ENCODE data around the gene ADD3.
"Not testable (repeated sequence)": the region's sequence is repeated elsewhere in the genome, so short reads cannot be mapped to it uniquely, and the experiment has no call there.

The ADD3 gene

DNA sequence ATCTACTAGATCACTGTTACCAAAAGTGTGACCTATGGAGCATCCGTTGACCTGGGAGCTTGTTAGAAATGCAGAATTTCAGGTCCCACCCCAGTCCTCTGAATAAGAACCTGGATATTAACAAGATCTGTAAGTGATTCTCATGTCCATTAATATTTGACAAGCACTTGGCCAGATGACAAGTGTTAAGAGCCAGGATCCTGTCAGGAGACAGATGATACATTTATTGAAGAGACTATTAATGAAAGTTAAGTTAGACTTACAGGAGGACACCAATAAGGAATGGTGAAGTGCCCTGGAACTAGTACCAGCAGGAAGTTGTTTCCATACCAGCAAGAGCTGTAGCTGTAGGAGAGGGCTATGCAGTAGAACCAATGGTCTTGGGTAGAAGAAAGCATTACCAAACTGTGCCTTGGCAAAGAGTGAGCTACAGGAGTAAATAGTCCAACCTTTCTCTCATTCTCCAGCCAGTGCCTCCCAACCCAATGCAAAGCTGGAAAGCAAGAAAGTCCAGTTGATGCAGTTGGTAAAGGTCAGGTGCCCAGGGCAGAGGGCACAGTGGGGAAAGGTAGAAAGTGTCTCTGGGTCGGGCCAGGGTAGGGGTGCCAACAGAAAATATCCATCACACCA is 35.3 kb upstream of the ADD3 start:
- Mint-ChIP-seq H3K27me3 (no peaks in the 10 kb centered on the region), H3K36me3 (no peaks in the 10 kb centered on the region), H3K27ac (no peak overlapping the region), H3K4me1 (no peaks in the 10 kb centered on the region), H3K4me3 (no peak overlapping the region), H3K9me3 (no peaks in the 10 kb centered on the region)
- no peak for ATAC-seq

GRCh38 chr10:109973326-109973829 is 34.4 kb upstream of the ADD3 start:
- Mint-ChIP-seq H3K27ac (no peak overlapping the region), H3K4me3 (no peak overlapping the region), H3K27me3 (no peaks in the 10 kb centered on the region), H3K36me3 (no peaks in the 10 kb centered on the region), H3K9me3 (no peaks in the 10 kb centered on the region), H3K4me1 (no peaks in the 10 kb centered on the region)
- no peak for ATAC-seq

DNA sequence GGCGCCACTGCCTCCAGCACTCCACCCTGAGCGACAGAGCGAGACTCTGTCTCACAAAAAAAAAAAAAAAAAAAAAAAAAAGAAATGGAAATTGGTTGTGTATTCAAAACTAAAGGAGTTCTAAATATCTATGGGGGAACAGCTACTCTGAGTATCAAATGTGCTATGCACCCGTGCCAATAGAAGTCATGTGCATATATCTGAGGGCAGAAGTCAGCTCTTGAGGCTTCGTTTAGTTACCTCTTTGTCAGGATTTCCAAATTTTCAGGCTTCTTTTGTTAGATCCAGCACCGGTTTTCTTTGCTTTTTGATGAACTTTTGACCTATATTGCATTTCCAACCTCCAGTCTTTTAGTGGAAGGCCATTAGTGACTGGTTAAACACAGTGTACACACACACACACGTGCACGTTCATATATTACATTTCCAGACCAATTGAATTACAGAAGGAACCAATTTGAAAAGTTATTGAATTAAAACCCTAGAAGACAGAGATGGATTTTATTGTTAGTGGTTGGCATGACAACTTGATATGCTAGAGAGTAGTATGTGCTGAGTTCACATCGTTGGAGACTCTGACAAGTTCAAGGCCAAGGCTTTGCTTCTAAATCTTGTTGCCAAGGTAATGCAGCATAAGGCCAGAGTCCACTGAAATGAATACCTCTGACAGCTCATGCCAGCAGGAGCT is 33.1 kb upstream of the ADD3 start:
- no peak overlapping the region for H3K4me3 Mint-ChIP-seq
- H3K27me3 Mint-ChIP-seq: no peaks in the 10 kb centered on the region
- no peak overlapping the region for H3K27ac Mint-ChIP-seq
- no peaks in the 10 kb centered on the region for H3K9me3 Mint-ChIP-seq
- no peak for ATAC-seq
- H3K36me3 Mint-ChIP-seq: no peaks in the 10 kb centered on the region
- no peaks in the 10 kb centered on the region for H3K4me1 Mint-ChIP-seq

- no peaks in the 10 kb centered on the region for H3K4me1 Mint-ChIP-seq
- no peaks in the 10 kb centered on the region for H3K27me3 Mint-ChIP-seq
Observed at GRCh38 chr10:109975244-109976190, 32.3 kb upstream of the ADD3 start.

GRCh38 chr10:109976681-109977080 is 31.1 kb upstream of the ADD3 start:
- H3K4me3 Mint-ChIP-seq: no peak overlapping the region
- H3K27ac Mint-ChIP-seq: no peak overlapping the region
- no peak for ATAC-seq
- no peaks in the 10 kb centered on the region for H3K4me1 Mint-ChIP-seq
- H3K9me3 Mint-ChIP-seq: no peaks in the 10 kb centered on the region
- H3K27me3 Mint-ChIP-seq: no peaks in the 10 kb centered on the region
- no peaks in the 10 kb centered on the region for H3K36me3 Mint-ChIP-seq

More at GRCh38 chr10:109975244-109976190, 32.3 kb upstream of the ADD3 start:
- no peak overlapping the region for H3K4me3 Mint-ChIP-seq
- no peak for ATAC-seq
- no peak overlapping the region for H3K27ac Mint-ChIP-seq
- H3K36me3 Mint-ChIP-seq: no peaks in the 10 kb centered on the region
- no peaks in the 10 kb centered on the region for H3K9me3 Mint-ChIP-seq

- H3K4me3 Mint-ChIP-seq: no peak overlapping the region
- H3K9me3 Mint-ChIP-seq: no peaks in the 10 kb centered on the region
- H3K36me3 Mint-ChIP-seq: no peaks in the 10 kb centered on the region
- no peak for ATAC-seq
- H3K27me3 Mint-ChIP-seq: no peaks in the 10 kb centered on the region
- H3K4me1 Mint-ChIP-seq: no peaks in the 10 kb centered on the region
- H3K27ac Mint-ChIP-seq: no peak overlapping the region
Observed at GRCh38 chr10:109977382-109977806, 30.4 kb upstream of the ADD3 start.

DNA sequence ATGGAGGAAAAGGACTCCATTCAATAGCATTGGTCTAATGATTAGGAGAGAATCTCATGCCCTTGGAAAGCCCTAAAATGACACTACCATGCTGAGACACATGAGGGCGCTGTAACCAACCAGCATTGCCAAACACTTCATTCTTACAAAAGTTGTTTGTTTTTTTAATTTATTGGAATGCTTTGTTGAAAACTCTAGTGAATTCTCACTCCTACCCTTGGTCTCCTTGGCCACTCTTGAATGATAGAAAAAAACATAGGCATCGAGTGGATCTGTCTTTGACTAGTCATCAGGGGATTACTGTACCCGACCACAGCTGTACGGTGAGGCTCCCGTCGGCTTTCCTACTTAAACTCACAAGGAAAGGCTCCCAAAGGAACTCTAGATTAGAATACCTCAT is 29.3 kb upstream of the ADD3 start:
- H3K36me3 Mint-ChIP-seq: no peaks in the 10 kb centered on the region
- ATAC-seq: no peak

GRCh38 chr10:109979215-109979614 is 28.6 kb upstream of the ADD3 start:
- no peak overlapping the region for H3K27ac Mint-ChIP-seq
- no peaks in the 10 kb centered on the region for H3K9me3 Mint-ChIP-seq
- H3K27me3 Mint-ChIP-seq: no peaks in the 10 kb centered on the region
- no peak for ATAC-seq
- no peaks in the 10 kb centered on the region for H3K4me1 Mint-ChIP-seq
- no peak overlapping the region for H3K4me3 Mint-ChIP-seq
- no peaks in the 10 kb centered on the region for H3K36me3 Mint-ChIP-seq

More for the DNA sequence above, 29.3 kb upstream of the ADD3 start:
- Mint-ChIP-seq H3K27ac (no peak overlapping the region), H3K4me1 (no peaks in the 10 kb centered on the region), H3K4me3 (no peak overlapping the region), H3K27me3 (no peaks in the 10 kb centered on the region), H3K9me3 (no peaks in the 10 kb centered on the region)

- Mint-ChIP-seq H3K27ac (no peak overlapping the region), H3K4me3 (no peak overlapping the region), H3K9me3 (peaks cover 5% of the 10 kb centered on the region), H3K36me3 (peaks cover 11% of the 10 kb centered on the region), H3K27me3 (no peaks in the 10 kb centered on the region), H3K4me1 (no peaks in the 10 kb centered on the region)
- ATAC-seq: no peak
Observed at GRCh38 chr10:109981650-109982049, 26.1 kb upstream of the ADD3 start.

DNA sequence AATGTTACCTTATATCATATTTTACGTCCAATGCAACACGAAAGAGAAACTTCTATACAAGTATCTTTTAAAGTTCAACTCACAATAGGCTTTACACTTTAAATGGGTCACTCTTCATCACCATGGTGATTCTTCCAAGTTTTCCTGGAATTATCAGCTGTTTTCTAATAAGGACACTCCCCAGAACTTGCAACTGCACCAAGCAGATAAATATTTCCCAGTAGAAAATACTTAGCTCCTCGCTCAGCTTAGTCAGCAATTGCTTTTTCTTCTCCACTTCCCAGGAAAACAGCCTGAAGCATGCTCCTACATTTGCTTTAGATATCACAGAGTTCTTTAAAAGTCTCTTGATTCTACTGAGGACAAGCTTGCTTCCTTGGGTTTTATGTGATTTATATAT is 25.7 kb upstream of the ADD3 start:
- Mint-ChIP-seq H3K9me3 (peaks cover 5% of the 10 kb centered on the region), H3K4me3 (no peak overlapping the region), H3K27me3 (no peaks in the 10 kb centered on the region), H3K36me3 (peaks cover 11% of the 10 kb centered on the region), H3K27ac (no peak overlapping the region), H3K4me1 (no peaks in the 10 kb centered on the region)
- ATAC-seq: no peak

- ATAC-seq: no peak
- Mint-ChIP-seq H3K9me3 (peaks cover 8% of the 10 kb centered on the region), H3K4me3 (no peak overlapping the region), H3K4me1 (no peaks in the 10 kb centered on the region), H3K36me3 (peaks cover 18% of the 10 kb centered on the region), H3K27me3 (no peaks in the 10 kb centered on the region), H3K27ac (no peak overlapping the region)
Observed at GRCh38 chr10:109982812-109983211, 25.0 kb upstream of the ADD3 start.

DNA sequence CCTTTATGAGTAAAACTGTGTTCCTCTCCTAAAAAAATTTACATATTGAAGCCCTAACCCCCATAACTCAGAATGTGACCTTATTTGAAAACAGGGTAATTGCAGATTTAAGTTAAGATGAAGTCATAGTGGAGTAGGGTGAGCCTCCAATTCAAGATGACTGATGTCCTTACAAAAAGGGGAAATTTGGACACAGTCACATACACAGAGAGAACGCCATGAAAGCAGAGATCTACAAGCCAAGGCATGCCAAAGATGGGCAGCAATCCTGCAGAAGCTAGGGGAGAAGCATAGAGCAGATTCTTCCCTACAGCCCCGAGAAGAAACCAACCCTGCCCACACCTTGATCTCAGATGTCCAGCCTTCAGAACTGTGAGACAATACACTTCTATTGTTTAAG is 23.8 kb upstream of the ADD3 start:
- no peak overlapping the region for H3K4me3 Mint-ChIP-seq
- H3K9me3 Mint-ChIP-seq: peaks cover 15% of the 10 kb centered on the region
- H3K27ac Mint-ChIP-seq: no peak overlapping the region
- no peaks in the 10 kb centered on the region for H3K27me3 Mint-ChIP-seq
- H3K36me3 Mint-ChIP-seq: peaks cover 27% of the 10 kb centered on the region
- H3K4me1 Mint-ChIP-seq: no peaks in the 10 kb centered on the region
- ATAC-seq: no peak

GRCh38 chr10:109985768-109986167 is 22.0 kb upstream of the ADD3 start:
- H3K27me3 Mint-ChIP-seq, H3K4me3 Mint-ChIP-seq, H3K4me1 Mint-ChIP-seq, ATAC-seq, H3K27ac Mint-ChIP-seq: not testable (repeated sequence)
- H3K9me3 Mint-ChIP-seq: peaks cover 15% of the 10 kb centered on the region
- peaks cover 27% of the 10 kb centered on the region for H3K36me3 Mint-ChIP-seq

DNA sequence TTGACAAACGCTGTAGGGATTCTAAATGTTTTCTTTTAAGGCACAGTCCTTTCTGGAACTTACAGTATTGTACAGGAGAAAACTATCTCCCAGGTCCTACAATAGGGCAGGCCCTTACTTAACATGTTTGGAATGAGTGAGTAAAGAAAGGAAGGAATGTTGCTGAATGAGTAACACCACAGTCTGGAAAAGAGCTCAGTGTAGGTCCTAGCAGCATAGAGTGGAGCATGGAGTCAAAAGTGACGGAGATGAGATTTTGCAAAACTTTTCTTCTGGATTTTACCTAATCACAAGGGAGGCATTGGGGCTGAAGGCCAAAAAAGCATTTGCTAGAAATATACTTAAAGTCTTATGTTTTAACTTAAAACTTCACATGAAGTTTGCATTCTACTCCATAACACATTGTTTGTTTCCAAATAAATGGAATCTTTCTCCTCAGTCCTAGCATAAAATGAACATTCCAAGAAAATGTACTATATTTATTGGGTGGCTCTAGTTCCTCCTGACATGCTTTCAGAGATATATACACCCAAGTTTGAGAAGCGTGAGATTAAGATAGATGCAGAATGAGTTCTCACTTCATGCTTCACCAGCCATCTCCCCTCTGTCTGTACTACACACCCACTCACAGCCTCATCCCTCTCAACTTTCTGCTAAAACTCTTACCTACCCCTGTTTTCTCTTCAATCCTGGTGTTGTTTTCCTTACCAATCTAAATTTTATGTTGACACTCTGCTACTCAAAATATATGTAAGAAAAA is 20.2 kb upstream of the ADD3 start:
- Mint-ChIP-seq H3K4me1 (no peaks in the 10 kb centered on the region), H3K4me3 (no peak overlapping the region), H3K36me3 (peaks cover 27% of the 10 kb centered on the region), H3K27me3 (no peaks in the 10 kb centered on the region), H3K9me3 (peaks cover 15% of the 10 kb centered on the region), H3K27ac (no peak overlapping the region)
- ATAC-seq: no peak

DNA sequence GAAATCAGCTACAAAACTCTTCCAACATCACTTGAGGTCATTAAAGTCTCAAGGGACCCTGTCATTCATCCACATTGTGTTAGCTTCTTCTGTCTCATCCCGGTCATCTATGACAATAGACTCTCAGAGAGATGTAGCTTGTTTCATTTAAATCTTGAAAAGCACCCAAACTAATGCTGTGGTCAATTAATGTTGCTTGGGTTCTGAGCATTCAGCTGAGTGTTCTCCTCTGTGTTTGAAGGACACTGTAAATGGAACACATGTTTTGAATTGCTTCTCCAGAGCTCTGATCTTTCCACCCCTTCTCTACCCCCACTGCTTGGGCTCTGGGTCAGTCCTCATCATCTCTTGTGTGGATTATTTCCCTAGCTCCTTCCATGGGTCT is 19.6 kb upstream of the ADD3 start:
- no peak overlapping the region for H3K27ac Mint-ChIP-seq
- no peak for ATAC-seq
- peaks cover 27% of the 10 kb centered on the region for H3K36me3 Mint-ChIP-seq
- H3K4me3 Mint-ChIP-seq: no peak overlapping the region
- peaks cover 15% of the 10 kb centered on the region for H3K9me3 Mint-ChIP-seq
- no peaks in the 10 kb centered on the region for H3K4me1 Mint-ChIP-seq
- H3K27me3 Mint-ChIP-seq: no peaks in the 10 kb centered on the region
